GM12892 (cell line): ENCODE measurements around the gene KCNQ5.

Source experiments
- POLR2A ChIP-seq: IDR thresholded peaks from 2 replicates; pipeline ENCODE4 v1.6.1; 2011; ENCODE audit warnings: low read depth, low read length, control low read depth
- POLR2AphosphoS5 ChIP-seq: IDR thresholded peaks from 2 replicates; pipeline ENCODE4 v1.6.1; 2011; ENCODE audit warnings: low read depth, low read length, control low read depth
- TAF1 ChIP-seq: IDR thresholded peaks from 2 replicates; pipeline ENCODE4 v1.6.1; 2011; ENCODE audit warnings: low read depth, mild to moderate bottlenecking, control low read depth, low read length, borderline replicate concordance

- no peak for TF ChIP-seq POLR2A
- TF ChIP-seq POLR2AphosphoS5, result no peak
- TF ChIP-seq TAF1, result no peak
Observed at GRCh38 chr6:73207221-73207837, 585.5 kb downstream of the KCNQ5 start.
